GM12878 (cell line): ENCODE measurements around the gene DCTN5. TPM values are rescaled to one million over a fixed set of nuclear protein-coding genes. Genes with fewer than 3 reads are reported as not detected.

Source experiments
- ATAC-seq: fragments of 200-7000 bp; cut with Tn5 transposase; 3 replicates; pipeline ENCODE4 v1.9.1; 2020; ENCODE audit warnings: mild to moderate bottlenecking, moderate library complexity
- BruUV-seq: library from RNA; stranded (reverse); fragments of 400-500 nt; replicated peaks from 2 replicates; lab custom pipeline; 2021; lab: Mats Ljungman, UMichigan
- CTCF ChIA-PET: fragments of 300-600 bp; sonication (Branson Sonifier 250); formaldehyde crosslinking; extraction: SDS; loops from one replicate; lab custom pipeline; 2021; ENCODE audit warnings: inconsistent platforms; lab: Yijun Ruan, JAX
- POLR2A ChIA-PET: fragments of 350-600 bp; formaldehyde crosslinking; extraction: SDS; loops from one replicate; lab custom pipeline; 2021; ENCODE audit warnings: inconsistent platforms; lab: Charles Lee
- RAD21 ChIA-PET: fragments of 300-600 bp; sonication (Branson Sonifier 250); formaldehyde crosslinking; loops from one replicate; lab custom pipeline; 2023; ENCODE audit warnings: antibody characterized with exemption; ENCODE audit not compliant: unreplicated experiment; lab: Charles Lee
- SMC1A ChIA-PET: fragments of 300-600 bp; sonication (Branson Sonifier 250); formaldehyde crosslinking; loops from one replicate; lab custom pipeline; 2023; ENCODE audit not compliant: unreplicated experiment, uncharacterized antibody; lab: Charles Lee
- DNase-seq: peaks from one replicate; pipeline ENCODE4 v3.0.0-alpha.2; 2011; ENCODE audit warnings: low read depth, low spot score
- FAIRE-seq: peaks from 3 replicates; lab custom pipeline; 2011; peaks lifted over from hg19 to GRCh38; lab: Jason Lieb, UNC
- H2AFZ ChIP-seq: 2 replicates; pipeline ENCODE4 v1.6.0; 2011; ENCODE audit warnings: low read depth, low read length, control low read depth; ENCODE audit not compliant: control insufficient read depth
- H3K27ac ChIP-seq: 2 replicates; pipeline ENCODE4 v1.5.1; 2011; ENCODE audit warnings: control low read depth; ENCODE audit not compliant: control insufficient read depth, insufficient read depth
- H3K27me3 ChIP-seq, 2 experiments: replicated peaks in 1 of 2; 2 replicates each; pipeline versions ENCODE4 v1.6.0 to v1.6.1; 2011; ENCODE audit warnings: low read length in 1 of 2; ENCODE audit not compliant: control insufficient read depth in 2 of 2, insufficient read depth in 2 of 2
- H3K36me3 ChIP-seq, 2 experiments: 2 replicates each; pipeline ENCODE4 v1.5.1; 2011; ENCODE audit warnings: low read length in 1 of 2; ENCODE audit not compliant: control insufficient read depth in 2 of 2, insufficient read depth in 2 of 2
- H3K4me1 ChIP-seq: 2 replicates; pipeline ENCODE4 v1.6.1; 2011; ENCODE audit warnings: mild to moderate bottlenecking, low read length, moderate library complexity, mixed read lengths; ENCODE audit not compliant: control insufficient read depth, insufficient read depth
- H3K4me2 ChIP-seq: 2 replicates; pipeline ENCODE4 v1.6.0; 2011; ENCODE audit warnings: control low read depth; ENCODE audit not compliant: control insufficient read depth, insufficient read depth
- H3K4me3 ChIP-seq: fragments of 200-600 bp; sonication (generic); 2 replicates; pipeline ENCODE4 v1.5.1; 2016
- H3K79me2 ChIP-seq: 2 replicates; pipeline ENCODE4 v1.6.0; 2011; ENCODE audit warnings: low read length; ENCODE audit not compliant: control insufficient read depth, insufficient read depth
- H3K9ac ChIP-seq: 2 replicates; pipeline ENCODE4 v1.8.0; 2011; ENCODE audit warnings: low read length, control low read depth, mixed read lengths; ENCODE audit not compliant: control insufficient read depth, insufficient read depth
- H3K9me3 ChIP-seq: replicated peaks from 3 replicates; pipeline ENCODE4 v1.5.1; 2011; ENCODE audit warnings: mild to moderate bottlenecking, low read length; ENCODE audit not compliant: control insufficient read depth, insufficient read depth
- H4K20me1 ChIP-seq: 2 replicates; pipeline ENCODE4 v1.6.0; 2011; ENCODE audit not compliant: control insufficient read depth, insufficient read depth
- BMI1 ChIP-seq: fragments of 450-650 bp; IDR thresholded peaks from 2 replicates; pipeline ENCODE4 v1.6.1; 2016; ENCODE audit warnings: mild to moderate bottlenecking, moderate library complexity, borderline replicate concordance
- CHD2 ChIP-seq: IDR thresholded peaks from 2 replicates; pipeline ENCODE4 v1.6.1; 2011; ENCODE audit warnings: low read depth, low read length, improper control_type of control experiment, borderline replicate concordance
- CREM ChIP-seq: IDR thresholded peaks from 2 replicates; pipeline ENCODE4 v1.6.1; 2014; ENCODE audit warnings: antibody characterized with exemption, low read depth
- EGR1 ChIP-seq, 2 experiments: IDR thresholded peaks; 1 replicate in 1 of 2; 2 replicates in 1 of 2; pipeline ENCODE4 v1.6.1; 2011 to 2012; ENCODE audit warnings: low read depth in 2 of 2, low read length in 2 of 2, borderline replicate concordance in 1 of 2, mild to moderate bottlenecking in 1 of 2, moderate library complexity in 1 of 2
- EP300 ChIP-seq, 2 experiments: fragments of 150-350 bp in 1 of 2; IDR thresholded peaks; 2 replicates each; pipeline ENCODE4 v1.6.1; 2011 to 2012; ENCODE audit warnings: low read depth in 2 of 2, low read length in 2 of 2, borderline replicate concordance in 1 of 2, improper control_type of control experiment in 1 of 2, inconsistent platforms in 1 of 2; ENCODE audit not compliant: control insufficient read depth in 1 of 2
- ESRRA ChIP-seq: IDR thresholded peaks from 2 replicates; pipeline ENCODE4 v1.6.1; 2012; ENCODE audit warnings: mild to moderate bottlenecking, low read length, improper control_type of control experiment
- FOXM1 ChIP-seq: IDR thresholded peaks from 2 replicates; pipeline ENCODE4 v1.6.1; 2012; ENCODE audit warnings: low read depth, mild to moderate bottlenecking, inconsistent platforms, low read length, moderate library complexity
- HDAC2 ChIP-seq: fragments of 200-600 bp; sonication (generic); IDR thresholded peaks from 2 replicates; pipeline ENCODE4 v1.6.1; 2017
- MEF2B ChIP-seq: fragments of 450-650 bp; IDR thresholded peaks from 2 replicates; pipeline ENCODE4 v1.6.1; 2018; ENCODE audit warnings: mild to moderate bottlenecking, moderate library complexity; ENCODE audit not compliant: partially characterized antibody, poor library complexity, severe bottlenecking
- NR2C1 ChIP-seq: fragments of 450-650 bp; IDR thresholded peaks from 2 replicates; pipeline ENCODE4 v1.6.1; 2017; ENCODE audit warnings: antibody characterized with exemption, mild to moderate bottlenecking, moderate library complexity
- PAX8 ChIP-seq: fragments of 450-650 bp; IDR thresholded peaks from 2 replicates; pipeline ENCODE4 v1.6.1; 2017; ENCODE audit warnings: mild to moderate bottlenecking, moderate library complexity
- PML ChIP-seq: IDR thresholded peaks from 2 replicates; pipeline ENCODE4 v1.6.1; 2012; ENCODE audit warnings: low read length, inconsistent platforms
- RB1 ChIP-seq: fragments of 450-650 bp; formaldehyde crosslinking; IDR thresholded peaks from 2 replicates; pipeline ENCODE4 v1.6.1; 2017; ENCODE audit warnings: mild to moderate bottlenecking, borderline replicate concordance
- RUNX3 ChIP-seq: IDR thresholded peaks from 2 replicates; pipeline ENCODE4 v1.6.1; 2012; ENCODE audit warnings: low read length, inconsistent platforms
- STAT3 ChIP-seq: IDR thresholded peaks from 2 replicates; pipeline ENCODE4 v1.6.1; 2011; ENCODE audit warnings: low read depth, low read length, improper control_type of control experiment
- TBL1XR1 ChIP-seq: IDR thresholded peaks from 2 replicates; pipeline ENCODE4 v1.6.1; 2012; ENCODE audit warnings: low read depth, low read length, improper control_type of control experiment
- WRNIP1 ChIP-seq: IDR thresholded peaks from 2 replicates; pipeline ENCODE4 v1.6.1; 2011; ENCODE audit warnings: low read depth, low read length, improper control_type of control experiment, borderline replicate concordance
- WGBS: methylation state at CpG from one replicate; pipeline ENCODE4 v1.1.6; 2016; ENCODE audit warnings: low lambda C conversion rate; ENCODE audit not compliant: insufficient replicate concordance, insufficient coverage; ENCODE audit errors: missing lambda C conversion rate; 5-methylcytosine and 5-hydroxymethylcytosine counted together
- in situ Hi-C: fragments of 300-500 bp; cut with MboI; formaldehyde crosslinking; loops from 9 replicates; pipeline ENCODE4 v1.14.3; 2018; ENCODE audit warnings: mixed read lengths
- intact Hi-C: fragments of 100-400 bp; cut with micrococcal nuclease; formaldehyde crosslinking; loops from one replicate; pipeline ENCODE4 v1.14.2; 2022; ENCODE audit not compliant: unreplicated experiment
- polyA plus RNA-seq, 11 experiments: library from polyadenylated mRNA; depleted of rRNA in 4 of 11; unstranded in 6 of 11; stranded (reverse) in 5 of 11; fragments of >200 nt; fragmentation: Nextera tagmentation in 4 of 11; fragmentation: Illumina TruSeq in 1 of 11; extraction: Ambion mirVana in 4 of 11; extraction: Trizol in 1 of 11; gene quantifications; 1 replicate in 1 of 11; 2 replicates in 10 of 11; pipeline versions ENCODE4 v1.2.1 to v1.2.3, GENCODE V29; 2011 to 2016; ENCODE audit warnings: inconsistent platforms in 2 of 11, missing spikeins in 2 of 11, low read depth in 1 of 11
- total RNA-seq, 4 experiments: library from RNA; depleted of rRNA in 3 of 4; stranded (reverse); fragments of >200 nt in 3 of 4; fragmentation: Illumina TruSeq in 1 of 4; extraction: Trizol in 1 of 4; gene quantifications; 2 replicates each; pipeline versions ENCODE4 v1.2.1 to v1.2.3, GENCODE V29; 2013 to 2021
- TF ChIP-seq, protein P1 (sequence below): fragments of 450-650 bp; conservative IDR thresholded peaks from 2 replicates; pipeline ENCODE4 v1.6.1; 2017; ENCODE audit warnings: mild to moderate bottlenecking, moderate library complexity
- TF ChIP-seq, protein P2 (sequence below): fragments of 450-650 bp; IDR thresholded peaks from 2 replicates; pipeline ENCODE4 v1.6.1; 2014; ENCODE audit warnings: mild to moderate bottlenecking

DCTN5 gene
- total and polyA plus RNA-seq, 10 of the 15 experiments (the other 5 are each of a cell fraction or from before 2014, with no cell fraction given), result 49.1 to 153 (median 81.4) TPM

DNA sequence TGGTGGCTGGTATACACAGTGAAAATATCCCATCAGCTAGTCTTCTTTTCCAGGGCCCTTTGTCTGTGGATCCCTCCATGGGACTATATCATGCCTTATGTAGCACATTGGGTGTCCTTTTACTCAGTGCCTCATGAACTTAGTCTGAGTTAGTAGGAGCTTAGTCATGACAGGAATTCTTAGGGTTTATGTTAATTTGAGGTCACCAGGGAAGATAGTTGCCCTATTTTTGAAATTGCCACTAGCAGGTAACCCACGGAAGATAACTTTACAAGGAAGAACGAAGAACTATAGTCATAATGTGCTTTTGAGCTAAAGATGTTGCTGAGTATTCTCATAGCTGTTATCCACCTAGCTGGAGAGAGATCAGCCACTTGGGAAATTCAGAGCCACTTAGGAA, 22.7 kb downstream of the DCTN5 start (continued):
- TF ChIP-seq TBL1XR1 (no peak), WRNIP1 (no peak), ESRRA (no peak), FOXM1 (no peak), RUNX3 (peak; percentile 56), PAX8 (no peak)

DNA sequence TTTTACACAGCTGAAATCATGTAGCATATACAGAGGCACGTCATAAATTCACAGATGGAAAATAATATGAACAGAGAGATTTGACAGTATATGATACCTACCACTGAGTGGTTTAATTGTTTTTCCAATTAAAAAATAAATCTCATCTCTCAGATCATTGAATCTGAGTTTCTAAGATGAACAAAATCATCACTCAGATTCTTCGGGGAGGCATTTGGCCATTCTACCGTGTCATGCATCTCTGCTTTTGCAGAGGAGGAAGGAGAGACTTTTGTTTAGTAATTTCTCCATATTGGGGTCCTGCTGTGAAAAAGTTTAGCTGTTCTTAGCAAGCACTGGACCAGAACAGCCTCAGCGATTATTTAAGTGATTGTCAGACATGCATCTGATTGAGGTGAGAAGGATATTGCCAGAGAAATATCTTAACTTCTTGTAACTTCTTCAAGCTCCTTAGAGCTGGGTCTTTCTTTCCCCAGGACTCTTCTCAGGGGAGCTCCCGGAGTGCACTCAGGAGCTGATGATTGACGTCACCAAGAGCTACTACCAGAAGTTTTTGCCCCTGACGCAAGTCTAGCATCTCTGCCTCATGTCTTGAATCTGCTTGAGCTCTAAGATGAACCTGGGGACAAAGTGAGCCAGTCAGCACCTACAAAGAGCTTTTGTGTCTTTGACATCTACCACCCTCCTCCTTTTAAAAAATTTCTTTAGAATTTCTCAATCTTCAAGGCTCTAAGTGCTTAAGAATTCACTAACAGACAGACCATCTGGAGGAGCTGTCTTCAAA, 25.5 kb downstream of the DCTN5 start:
- POLR2A ChIA-PET, result no interaction called here
- RAD21 ChIA-PET, result no interaction called here
- Histone ChIP-seq H3K9ac (no peak overlapping the region), H3K4me2 (no peak overlapping the region), H3K79me2 (peaks cover 2% of the 10 kb centered on the region; the same call in 1 of the 2 replicates), H3K4me3 (no peak overlapping the region), H3K27ac (no peak overlapping the region), H2AFZ (no peak overlapping the region), H3K4me1 (peaks cover 25% of the 10 kb centered on the region), H3K9me3 (no peaks in the 10 kb centered on the region), H3K36me3 (peaks cover 16 to 28% of the 10 kb centered on the region in 2 experiments), H3K27me3 (no peaks in the 10 kb centered on the region), H4K20me1 (peaks cover 6% of the 10 kb centered on the region; the same call in 1 of the 2 replicates)
- SMC1A ChIA-PET, result interaction anchor here (0.9 to 1.1 kb wide), 2 partner anchors 23 to 137 kb away, joined by 3 read pairs; no protein-coding TSS in a partner anchor
- in situ Hi-C loops (no loop called here), intact Hi-C loops (no loop called here)
- no TSS peak for BruUV-seq
- FAIRE-seq (no peak), ATAC-seq (no peak), DNase-seq (no peak)
- CTCF ChIA-PET, result interaction anchor here (0.9 to 5.1 kb wide), 2 partner anchors 11 to 15 kb away, joined by 3 to 26 read pairs; partner anchors contain the start of gene PLK1
- WGBS, result 90% methylated on average over 7 of the region's 7 CpGs
- no peak for TF ChIP-seq PAX8
- no peak for TF ChIP-seq WRNIP1
- TF ChIP-seq, protein P1, sequence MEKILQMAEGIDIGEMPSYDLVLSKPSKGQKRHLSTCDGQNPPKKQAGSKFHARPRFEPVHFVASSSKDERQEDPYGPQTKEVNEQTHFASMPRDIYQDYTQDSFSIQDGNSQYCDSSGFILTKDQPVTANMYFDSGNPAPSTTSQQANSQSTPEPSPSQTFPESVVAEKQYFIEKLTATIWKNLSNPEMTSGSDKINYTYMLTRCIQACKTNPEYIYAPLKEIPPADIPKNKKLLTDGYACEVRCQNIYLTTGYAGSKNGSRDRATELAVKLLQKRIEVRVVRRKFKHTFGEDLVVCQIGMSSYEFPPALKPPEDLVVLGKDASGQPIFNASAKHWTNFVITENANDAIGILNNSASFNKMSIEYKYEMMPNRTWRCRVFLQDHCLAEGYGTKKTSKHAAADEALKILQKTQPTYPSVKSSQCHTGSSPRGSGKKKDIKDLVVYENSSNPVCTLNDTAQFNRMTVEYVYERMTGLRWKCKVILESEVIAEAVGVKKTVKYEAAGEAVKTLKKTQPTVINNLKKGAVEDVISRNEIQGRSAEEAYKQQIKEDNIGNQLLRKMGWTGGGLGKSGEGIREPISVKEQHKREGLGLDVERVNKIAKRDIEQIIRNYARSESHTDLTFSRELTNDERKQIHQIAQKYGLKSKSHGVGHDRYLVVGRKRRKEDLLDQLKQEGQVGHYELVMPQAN, result no peak
- no peak for TF ChIP-seq CHD2
- TF ChIP-seq STAT3, result no peak
- no peak for TF ChIP-seq PML
- no peak for TF ChIP-seq NR2C1
- no peak for TF ChIP-seq EGR1 (IDR thresholded peaks at IDR 0.05; ENCODE audit: borderline replicate concordance in 1 of 2, low read depth in 2 of 2, low read length in 2 of 2)
- no peak for TF ChIP-seq RB1
- TF ChIP-seq, protein P2, sequence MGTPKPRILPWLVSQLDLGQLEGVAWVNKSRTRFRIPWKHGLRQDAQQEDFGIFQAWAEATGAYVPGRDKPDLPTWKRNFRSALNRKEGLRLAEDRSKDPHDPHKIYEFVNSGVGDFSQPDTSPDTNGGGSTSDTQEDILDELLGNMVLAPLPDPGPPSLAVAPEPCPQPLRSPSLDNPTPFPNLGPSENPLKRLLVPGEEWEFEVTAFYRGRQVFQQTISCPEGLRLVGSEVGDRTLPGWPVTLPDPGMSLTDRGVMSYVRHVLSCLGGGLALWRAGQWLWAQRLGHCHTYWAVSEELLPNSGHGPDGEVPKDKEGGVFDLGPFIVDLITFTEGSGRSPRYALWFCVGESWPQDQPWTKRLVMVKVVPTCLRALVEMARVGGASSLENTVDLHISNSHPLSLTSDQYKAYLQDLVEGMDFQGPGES, result no peak
- no peak for TF ChIP-seq HDAC2
- TF ChIP-seq EP300 (IDR thresholded peaks at IDR 0.05; ENCODE audit: borderline replicate concordance in 1 of 2, control insufficient read depth in 1 of 2, low read depth in 2 of 2, low read length in 2 of 2), result no peak
- TF ChIP-seq MEF2B, result no peak
- no peak for TF ChIP-seq BMI1
- TF ChIP-seq CREM, result no peak
